B cell (primary cell): ENCODE results near the gene GNRHR. TPM values are rescaled to one million over a fixed set of nuclear protein-coding genes. Genes with fewer than 3 reads are reported as not detected.

Source experiments
- ATAC-seq: fragments of 200-7000 bp; cut with Tn5 transposase; one replicate; pipeline ENCODE4 v1.10.0; 2021; ENCODE audit warnings: low read depth, mild to moderate bottlenecking, moderate number of reproducible peaks, moderate library complexity
- CTCF ChIA-PET: fragments of 350-600 bp; sonication (Branson Sonifier 250); formaldehyde crosslinking; loops from one replicate; lab custom pipeline; 2021; ENCODE audit warnings: antibody characterized with exemption, inconsistent platforms; lab: Charles Lee
- POLR2A ChIA-PET: fragments of 350-600 bp; sonication (Branson Sonifier 250); formaldehyde crosslinking; loops from one replicate; lab custom pipeline; 2021; ENCODE audit warnings: antibody characterized with exemption; lab: Charles Lee
- DNase-seq: peaks from one replicate; pipeline ENCODE4 v3.0.0; 2013
- H2AFZ ChIP-seq: 2 replicates; pipeline ENCODE4 v1.6.1; 2012; ENCODE audit warnings: mild to moderate bottlenecking, low read depth, low read length; ENCODE audit not compliant: insufficient read depth, poor library complexity, severe bottlenecking
- H3K27ac ChIP-seq, 2 donors: 1 replicate in 1 of 2; 2 replicates in 1 of 2; pipeline ENCODE4 v1.5.1; 2012 to 2013; ENCODE audit warnings: low read length in 2 of 2, mild to moderate bottlenecking in 2 of 2, moderate library complexity in 1 of 2
- H3K27me3 ChIP-seq, 4 experiments: fragments of 200-600 bp in 1 of 4; sonication (generic) in 1 of 4; replicated peaks in 1 of 4; 1 replicate in 2 of 4; 2 replicates in 2 of 4; pipeline versions ENCODE4 v1.6.1 to v1.7.0; 2013 to 2016; ENCODE audit warnings: low read length in 3 of 4, mild to moderate bottlenecking in 2 of 4, mixed read lengths in 1 of 4, moderate library complexity in 1 of 4; ENCODE audit not compliant: insufficient read depth in 4 of 4, control insufficient read depth in 3 of 4; ENCODE audit errors: control extremely low read depth in 1 of 4
- H3K36me3 ChIP-seq, 2 experiments: replicated peaks in 1 of 2; 1 replicate in 1 of 2; 2 replicates in 1 of 2; pipeline versions ENCODE4 v1.6.1 to v1.7.1; 2013; ENCODE audit warnings: low read length in 1 of 2; ENCODE audit not compliant: insufficient read depth in 2 of 2, control insufficient read depth in 1 of 2; ENCODE audit errors: control extremely low read depth in 1 of 2, extremely low read depth in 1 of 2
- H3K4me1 ChIP-seq, 2 donors: fragments of 200-600 bp in 1 of 2; sonication (generic) in 1 of 2; 1 replicate in 1 of 2; 2 replicates in 1 of 2; pipeline versions ENCODE4 v1.5.1 to v1.6.1; 2013 to 2017; ENCODE audit warnings: low read length in 2 of 2; ENCODE audit not compliant: control insufficient read depth in 2 of 2, insufficient read depth in 2 of 2
- H3K4me2 ChIP-seq: replicated peaks from 2 replicates; pipeline ENCODE3; 2012; ENCODE audit warnings: mild to moderate bottlenecking, low read depth, low read length; ENCODE audit not compliant: poor library complexity, severe bottlenecking
- H3K4me3 ChIP-seq, 5 experiments: fragments of 200-600 bp in 1 of 5; sonication (generic) in 1 of 5; 1 replicate in 3 of 5; 2 replicates in 2 of 5; pipeline versions ENCODE4 v1.5.1 to v1.7.0; 2011 to 2016; ENCODE audit warnings: low read length in 4 of 5, mild to moderate bottlenecking in 4 of 5, low read depth in 2 of 5, control low read depth in 1 of 5, moderate library complexity in 1 of 5; ENCODE audit not compliant: insufficient read depth in 1 of 5; ENCODE audit errors: control extremely low read depth in 1 of 5, extremely low read depth in 1 of 5
- H3K79me2 ChIP-seq: fragments of 200-600 bp; sonication (generic); one replicate; pipeline ENCODE4 v1.6.0; 2016; ENCODE audit warnings: low read length; ENCODE audit not compliant: control insufficient read depth, insufficient read depth
- H3K9ac ChIP-seq: fragments of 200-600 bp; sonication (generic); 2 replicates; pipeline ENCODE4 v1.6.1; 2017; ENCODE audit warnings: mild to moderate bottlenecking, low read length, moderate library complexity
- H3K9me3 ChIP-seq, 3 donors: one replicate each; pipeline versions ENCODE4 v1.6.1 to v1.7.1; 2013; ENCODE audit warnings: low read length in 2 of 3; ENCODE audit not compliant: control insufficient read depth in 2 of 3, insufficient read depth in 1 of 3; ENCODE audit errors: control extremely low read depth in 1 of 3
- H4K20me1 ChIP-seq: 2 replicates; pipeline ENCODE4 v1.6.0; 2012; ENCODE audit warnings: mild to moderate bottlenecking, low read length; ENCODE audit not compliant: insufficient read depth, control insufficient read depth, poor library complexity, severe bottlenecking
- H3K27ac Mint-ChIP-seq: one replicate; pipeline ENCODE4 v1.8.0; 2021; ENCODE audit warnings: mixed read lengths
- H3K27me3 Mint-ChIP-seq: one replicate; pipeline ENCODE4 v1.8.0; 2021; ENCODE audit warnings: mixed read lengths
- H3K4me1 Mint-ChIP-seq: one replicate; pipeline ENCODE4 v1.8.0; 2021; ENCODE audit warnings: mixed read lengths
- H3K4me3 Mint-ChIP-seq: one replicate; pipeline ENCODE4 v1.8.0; 2021; ENCODE audit warnings: mixed read lengths
- H3K9me3 Mint-ChIP-seq: one replicate; pipeline ENCODE4 v1.8.0; 2022; ENCODE audit warnings: mixed read lengths; ENCODE audit not compliant: insufficient read depth
- CTCF ChIP-seq: fragments of 200-600 bp; IDR thresholded peaks from one replicate; pipeline ENCODE4 v1.8.0; 2022; ENCODE audit warnings: antibody characterized with exemption, mild to moderate bottlenecking
- EZH2 ChIP-seq: IDR thresholded peaks from 2 replicates; pipeline ENCODE4 v1.6.1; 2012; ENCODE audit warnings: borderline replicate concordance, low read depth, mild to moderate bottlenecking, moderate library complexity, low read length; ENCODE audit not compliant: insufficient read depth, poor library complexity, severe bottlenecking
- WGBS: methylation state at CpG from one replicate; pipeline ENCODE4 v1.1.5; 2013; ENCODE audit warnings: missing lambda C conversion rate; ENCODE audit not compliant: insufficient coverage; 5-methylcytosine and 5-hydroxymethylcytosine counted together
- intact Hi-C: fragments of 100-400 bp; cut with micrococcal nuclease; formaldehyde crosslinking; loops from one replicate; pipeline ENCODE4 v1.10.0; 2022
- polyA plus RNA-seq: library from polyadenylated mRNA; depleted of rRNA; stranded (reverse); fragments of >200 nt; gene quantifications from 2 replicates; pipeline ENCODE4 v1.2.3, GENCODE V29; 2012
- total RNA-seq, 2 donors: library from RNA; stranded (reverse); fragments of 120-200 nt in 1 of 2; gene quantifications; 1 replicate in 1 of 2; 2 replicates in 1 of 2; pipeline versions ENCODE4 v1.2.3 to v1.2.4, GENCODE V29; 2013 to 2022

Gene GNRHR
- total and polyA plus RNA-seq, 2 donors (not counting 1 experiment from before 2014, with no cell fraction given), result not detected

DNA sequence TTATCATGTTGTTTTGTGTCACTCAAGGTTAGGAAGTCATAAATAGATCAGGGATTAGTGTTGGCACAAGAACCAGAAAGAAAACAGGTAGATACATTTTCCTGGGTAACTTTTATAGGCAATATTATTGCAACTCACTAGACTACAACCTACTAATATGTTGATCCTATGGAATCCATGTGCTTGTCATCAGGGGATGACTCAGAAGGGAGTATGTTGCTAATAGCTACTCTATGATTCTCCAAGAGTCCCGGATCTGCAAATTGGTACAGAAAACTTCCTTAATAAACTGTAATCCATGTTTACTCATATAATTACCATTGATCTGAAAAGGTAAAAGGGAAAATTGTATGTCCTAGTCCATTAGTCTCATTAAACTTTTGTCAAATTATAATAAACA lies 11.7 kb upstream of the GNRHR start:
- WGBS, result no CpG with 5 or more reads among the region's 1 CpG
- Histone ChIP-seq H3K36me3 (no peaks in the 10 kb centered on the region), H3K9ac (no peak overlapping the region), H3K27me3 (no peaks in the 10 kb centered on the region), H3K79me2 (no peaks in the 10 kb centered on the region), H3K27ac (no peak overlapping the region), H2AFZ (no peak overlapping the region), H3K4me3 (no peak overlapping the region), H3K4me1 (no peaks in the 10 kb centered on the region), H3K4me2 (no peak overlapping the region), H4K20me1 (no peaks in the 10 kb centered on the region), H3K9me3 (no peaks in the 10 kb centered on the region)
- CTCF ChIA-PET, result no interaction called here
- no peak for ATAC-seq
- no peak for TF ChIP-seq CTCF
- no peak for TF ChIP-seq EZH2
- intact Hi-C loops, result no loop called here
- Mint-ChIP-seq H3K4me1 (peaks cover 4% of the 10 kb centered on the region), H3K4me3 (no peak overlapping the region), H3K27me3 (no peaks in the 10 kb centered on the region), H3K27ac (no peak overlapping the region), H3K9me3 (peaks cover 3% of the 10 kb centered on the region)
- POLR2A ChIA-PET, result interaction anchor here (0.7 kb wide), 1 partner anchor 249 kb away, joined by 3 read pairs; no protein-coding TSS in a partner anchor
- no peak for DNase-seq

DNA sequence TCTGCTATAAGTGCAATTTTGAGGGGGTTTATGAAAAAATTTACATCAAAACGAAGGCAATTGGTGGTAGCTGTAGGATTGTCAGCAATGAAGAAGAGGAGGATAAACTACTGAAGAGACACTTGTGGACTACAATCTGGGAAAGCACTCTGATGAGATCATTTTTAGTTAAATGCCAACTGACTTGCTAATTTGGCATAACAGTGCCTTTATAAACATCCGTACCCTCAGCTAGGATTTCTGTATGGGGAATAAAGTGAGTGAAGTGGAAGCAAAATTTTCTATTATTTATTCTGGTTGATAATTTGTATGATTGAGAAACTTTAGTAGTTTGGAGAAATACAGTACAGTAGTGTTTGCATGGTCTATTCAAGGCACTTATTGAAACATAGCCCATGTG lies 11.2 kb upstream of the GNRHR start:
- H3K27ac ChIP-seq, result no peak overlapping the region
- peaks cover 3% of the 10 kb centered on the region for H3K9me3 Mint-ChIP-seq
- H3K4me2 ChIP-seq, result no peak overlapping the region
- H3K36me3 ChIP-seq, result no peaks in the 10 kb centered on the region
- ATAC-seq (no peak), DNase-seq (no peak)
- no peak overlapping the region for H3K4me3 Mint-ChIP-seq
- no peak overlapping the region for H3K9ac ChIP-seq
- H3K27me3 ChIP-seq, result no peaks in the 10 kb centered on the region
- H3K4me1 Mint-ChIP-seq, result peaks cover 4% of the 10 kb centered on the region
- no peaks in the 10 kb centered on the region for H3K9me3 ChIP-seq
- intact Hi-C loops, result no loop called here
- no peak overlapping the region for H3K4me3 ChIP-seq
- no peak overlapping the region for H2AFZ ChIP-seq
- no peaks in the 10 kb centered on the region for H3K27me3 Mint-ChIP-seq
- ChIA-PET CTCF (interaction anchor here (1.2 kb wide), 1 partner anchor 18 kb away, joined by 8 read pairs; no protein-coding TSS in a partner anchor), POLR2A (no interaction called here)
- H3K4me1 ChIP-seq, result no peaks in the 10 kb centered on the region
- H3K27ac Mint-ChIP-seq, result no peak overlapping the region
- H4K20me1 ChIP-seq, result no peaks in the 10 kb centered on the region
- H3K79me2 ChIP-seq, result no peaks in the 10 kb centered on the region
- 100% methylated on average over 1 of the region's 2 CpGs for WGBS
- TF ChIP-seq CTCF (no peak), EZH2 (no peak)
